K562 treated with DMSO at 1 percent for 4 hours (cell line): Measurements from ENCODE around the gene TAF1B. TPM values are rescaled to one million over a fixed set of nuclear protein-coding genes. Genes with fewer than 3 reads are reported as not detected.

Experiments used
- total RNA-seq: library from RNA; unstranded; fragments of 300-600 nt; gene quantifications from 2 replicates; pipeline ENCODE4 v1.2.3, GENCODE V29; 2022; ENCODE audit not compliant: insufficient read depth

Gene TAF1B
- 7.6 and 9.5 TPM in 2 replicates for total RNA-seq

GRCh38 chr2:9843229-9844035 lies at the start of gene TAF1B:
TAF1B (plus strand) TSS chr2:9843474; CDS start chr2:9843542, 68 bp downstream.

GRCh38 chr2:9951522-9952285 lies 108.4 kb downstream of the TAF1B start, which contains the start of gene GRHL1:
GRHL1 (plus strand) TSS chr2:9951693; CDS start chr2:9951834, 141 bp downstream.

Other genes starting within 250 kb of the TAF1B start
- gene YWHAQ, start 212.5 kb upstream of the TAF1B start, total RNA-seq, result 124 and 131 TPM in 2 replicates
- gene GRHL1, start 108.2 kb downstream of the TAF1B start, total RNA-seq, result 6.6 and 9.2 TPM in 2 replicates
- 6.7 and 9.2 TPM in 2 replicates for gene KLF11, start 200.1 kb downstream of the TAF1B start, total RNA-seq
- not detected in 2 replicates for gene CYS1, start 236.9 kb downstream of the TAF1B start, total RNA-seq